ENCODE measurements around the gene KRT6C.

DNA sequence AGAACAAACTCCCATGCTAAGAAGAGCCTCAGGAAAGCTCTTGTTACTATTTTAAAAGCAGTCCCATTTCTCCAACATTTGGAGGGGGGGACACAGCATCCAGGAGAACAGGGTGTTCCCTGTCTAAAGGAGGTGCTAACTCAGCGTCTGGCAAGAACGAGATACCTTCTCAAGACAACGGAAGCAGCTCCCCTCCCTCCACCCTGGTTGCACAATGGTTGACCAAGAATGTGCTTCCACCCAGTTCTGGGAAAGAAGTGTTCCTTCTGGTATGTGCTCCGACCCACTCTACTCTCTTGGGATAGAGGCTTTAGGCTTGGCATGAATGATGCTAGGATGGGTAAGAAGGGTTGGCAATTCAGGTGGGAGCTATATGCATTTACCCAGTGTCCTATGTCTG, 20.9 kb upstream of the KRT6C start:
- TF ChIP-seq, protein P1, sequence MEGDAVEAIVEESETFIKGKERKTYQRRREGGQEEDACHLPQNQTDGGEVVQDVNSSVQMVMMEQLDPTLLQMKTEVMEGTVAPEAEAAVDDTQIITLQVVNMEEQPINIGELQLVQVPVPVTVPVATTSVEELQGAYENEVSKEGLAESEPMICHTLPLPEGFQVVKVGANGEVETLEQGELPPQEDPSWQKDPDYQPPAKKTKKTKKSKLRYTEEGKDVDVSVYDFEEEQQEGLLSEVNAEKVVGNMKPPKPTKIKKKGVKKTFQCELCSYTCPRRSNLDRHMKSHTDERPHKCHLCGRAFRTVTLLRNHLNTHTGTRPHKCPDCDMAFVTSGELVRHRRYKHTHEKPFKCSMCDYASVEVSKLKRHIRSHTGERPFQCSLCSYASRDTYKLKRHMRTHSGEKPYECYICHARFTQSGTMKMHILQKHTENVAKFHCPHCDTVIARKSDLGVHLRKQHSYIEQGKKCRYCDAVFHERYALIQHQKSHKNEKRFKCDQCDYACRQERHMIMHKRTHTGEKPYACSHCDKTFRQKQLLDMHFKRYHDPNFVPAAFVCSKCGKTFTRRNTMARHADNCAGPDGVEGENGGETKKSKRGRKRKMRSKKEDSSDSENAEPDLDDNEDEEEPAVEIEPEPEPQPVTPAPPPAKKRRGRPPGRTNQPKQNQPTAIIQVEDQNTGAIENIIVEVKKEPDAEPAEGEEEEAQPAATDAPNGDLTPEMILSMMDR (IDR thresholded peaks at IDR 0.05), result no peak
- TF ChIP-seq POLR2A (IDR thresholded peaks at IDR 0.05), result no peak

Measured in lower leg skin (tissue), 3 donors.